SK-N-MC (cell line): Measurements from ENCODE around the gene CHRNG.

Source experiments
- EZH2 ChIP-seq: fragments of 200-600 bp; sonication (generic); IDR thresholded peaks from one replicate; pipeline ENCODE4 v1.6.1; 2017; ENCODE audit warnings: antibody characterized with exemption
- POLR2AphosphoS5 ChIP-seq: IDR thresholded peaks from 2 replicates; pipeline ENCODE4 v1.6.1; 2012; ENCODE audit warnings: mild to moderate bottlenecking, low read depth, low read length, borderline replicate concordance

DNA sequence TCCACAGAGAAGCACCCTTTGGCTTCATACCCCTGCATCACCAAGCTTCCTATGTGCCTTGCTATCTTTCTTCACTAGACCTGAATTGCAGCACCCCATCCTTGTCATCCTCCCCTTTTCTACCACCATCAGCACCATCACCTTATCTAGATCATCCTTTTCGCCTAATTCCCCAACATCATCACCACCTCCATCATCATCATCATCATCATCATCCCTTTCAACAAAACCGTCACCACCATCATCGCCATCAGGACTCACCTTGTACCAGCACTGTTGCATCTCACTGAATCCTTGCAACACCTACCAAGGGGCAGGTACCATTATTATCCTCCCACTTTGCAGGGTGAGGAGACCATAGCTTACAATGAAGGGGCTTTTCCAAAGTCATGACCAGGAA is 41.0 kb upstream of the CHRNG start:
- no peak for TF ChIP-seq POLR2AphosphoS5
- TF ChIP-seq EZH2, result no peak
